ENCODE measurements around the gene ZP1.

DNA sequence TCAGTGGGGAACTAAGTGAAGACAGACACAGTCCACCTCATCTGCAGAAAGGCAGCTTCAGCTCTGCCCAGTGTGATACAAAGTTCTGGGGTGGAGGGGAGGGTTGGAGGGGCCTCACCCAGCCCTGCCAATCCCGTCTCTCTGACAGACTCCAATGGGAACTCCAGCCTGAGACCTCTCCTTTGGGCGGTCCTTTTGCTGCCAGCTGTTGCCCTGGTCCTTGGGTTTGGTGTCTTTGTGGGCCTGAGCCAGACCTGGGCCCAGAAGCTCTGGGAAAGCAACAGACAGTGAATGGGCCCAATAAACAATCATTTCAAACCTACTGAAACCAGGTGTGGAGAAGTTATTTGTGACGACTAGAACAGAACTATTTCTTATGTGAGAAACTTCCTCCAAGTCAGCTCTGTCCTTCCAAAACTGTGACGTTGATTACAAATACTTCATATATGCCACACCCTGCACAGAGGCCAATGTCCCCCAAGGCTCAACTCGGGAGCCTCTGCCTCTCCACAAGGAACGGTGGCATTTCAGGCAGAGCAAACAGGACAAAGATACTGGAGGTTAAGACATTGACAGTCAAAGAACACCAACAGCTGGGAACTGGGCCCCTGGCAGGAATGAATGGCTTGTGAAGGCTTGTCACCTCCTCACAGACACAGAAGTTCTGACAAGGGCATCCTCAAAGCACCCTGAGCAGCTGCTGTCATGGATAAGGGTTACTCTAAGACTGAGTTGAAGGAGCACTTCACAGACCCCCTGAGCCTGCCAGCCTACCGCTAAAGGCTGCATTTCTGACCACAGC lies 8.2 kb downstream of the ZP1 start:
- TF ChIP-seq, protein P1, sequence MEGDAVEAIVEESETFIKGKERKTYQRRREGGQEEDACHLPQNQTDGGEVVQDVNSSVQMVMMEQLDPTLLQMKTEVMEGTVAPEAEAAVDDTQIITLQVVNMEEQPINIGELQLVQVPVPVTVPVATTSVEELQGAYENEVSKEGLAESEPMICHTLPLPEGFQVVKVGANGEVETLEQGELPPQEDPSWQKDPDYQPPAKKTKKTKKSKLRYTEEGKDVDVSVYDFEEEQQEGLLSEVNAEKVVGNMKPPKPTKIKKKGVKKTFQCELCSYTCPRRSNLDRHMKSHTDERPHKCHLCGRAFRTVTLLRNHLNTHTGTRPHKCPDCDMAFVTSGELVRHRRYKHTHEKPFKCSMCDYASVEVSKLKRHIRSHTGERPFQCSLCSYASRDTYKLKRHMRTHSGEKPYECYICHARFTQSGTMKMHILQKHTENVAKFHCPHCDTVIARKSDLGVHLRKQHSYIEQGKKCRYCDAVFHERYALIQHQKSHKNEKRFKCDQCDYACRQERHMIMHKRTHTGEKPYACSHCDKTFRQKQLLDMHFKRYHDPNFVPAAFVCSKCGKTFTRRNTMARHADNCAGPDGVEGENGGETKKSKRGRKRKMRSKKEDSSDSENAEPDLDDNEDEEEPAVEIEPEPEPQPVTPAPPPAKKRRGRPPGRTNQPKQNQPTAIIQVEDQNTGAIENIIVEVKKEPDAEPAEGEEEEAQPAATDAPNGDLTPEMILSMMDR (IDR thresholded peaks at IDR 0.05): no peak
- TF ChIP-seq POLR2A (IDR thresholded peaks at IDR 0.05): no peak

Data from Peyer's patch (tissue), 4 donors.